ENCODE measurements around the gene HPS4. TPM values are rescaled to one million over a fixed set of nuclear protein-coding genes. Genes with fewer than 3 reads are reported as not detected.

The HPS4 gene
- total RNA-seq, 1 experiment from 2014 or later = 35.4 TPM

DNA sequence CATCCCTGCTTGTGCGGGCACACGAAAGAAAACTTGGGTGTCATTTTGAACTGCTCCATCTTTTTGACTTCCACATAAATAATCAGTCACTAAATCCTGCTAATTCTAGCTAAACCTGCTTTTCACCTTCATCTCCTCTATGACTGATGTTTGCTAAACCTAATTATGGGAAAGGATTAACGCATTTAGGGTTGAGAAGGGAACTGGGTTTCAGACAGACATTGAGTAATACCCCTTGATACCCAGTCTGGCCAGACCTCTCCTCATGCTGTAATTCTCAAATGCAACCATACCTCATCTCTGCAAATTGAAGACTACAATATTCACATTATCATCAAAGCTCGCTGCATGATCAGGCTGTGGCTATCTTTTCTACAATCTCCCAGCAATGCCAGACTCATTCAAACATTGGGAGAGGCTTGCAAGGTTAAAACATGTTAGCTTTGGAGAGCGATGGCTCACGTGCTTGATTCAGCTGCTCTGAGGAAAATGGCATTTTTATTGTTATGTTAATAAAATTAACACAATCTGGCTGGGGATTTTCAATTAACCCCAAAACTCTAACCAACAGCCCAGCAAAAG is 2.4 kb downstream of the HPS4 start:
- BruUV-seq (replicated peaks) = no TSS peak
- H3K4me2 ChIP-seq (ENCODE audit: low read length) = no peak overlapping the region

More for the DNA sequence above, 2.4 kb downstream of the HPS4 start:
- Histone ChIP-seq H3K4me3 (replicated peaks in 1 of 2; ENCODE audit: low read depth in 1 of 2, low read length in 2 of 2) (no peak overlapping the region), H3K9ac (ENCODE audit: low read length) (no peak overlapping the region), H3K27ac (ENCODE audit: low read depth, low read length) (no peak overlapping the region), H3K79me2 (ENCODE audit: insufficient read depth, low read length) (peaks cover 58% of the 10 kb centered on the region), H4K20me1 (ENCODE audit: insufficient read depth) (no peaks in the 10 kb centered on the region), H3K36me3 (ENCODE audit: control insufficient read depth in 1 of 2, insufficient read depth in 2 of 2, low read length in 2 of 2) (peaks cover 14 to 17% of the 10 kb centered on the region in 2 experiments; a peak in 3 of 4 replicates), H3K27me3 (ENCODE audit: insufficient read depth, low read length) (no peaks in the 10 kb centered on the region), H2AFZ (ENCODE audit: low read depth, low read length, poor library complexity, severe bottlenecking) (no peak overlapping the region), H3K9me3 (ENCODE audit: control insufficient read depth in 1 of 2, insufficient read depth in 1 of 2, low read depth in 1 of 2, low read length in 2 of 2) (no peaks in the 10 kb centered on the region), H3K9me2 (ENCODE audit: insufficient read depth) (no peaks in the 10 kb centered on the region), H3K4me1 (ENCODE audit: control insufficient read depth in 1 of 2, insufficient read depth in 2 of 2, low read length in 2 of 2) (peaks cover 10 to 15% of the 10 kb centered on the region in 2 experiments)
- ChIA-PET CTCF (no interaction called here), RAD21 (ENCODE audit: low non-redundant PET in 1 of 2, low total read pairs in 2 of 2, uncharacterized antibody in 2 of 2, unreplicated experiment in 2 of 2) (no interaction called here), POLR2A (no interaction called here)
- TF ChIP-seq SIN3A (IDR thresholded peaks at IDR 0.05; ENCODE audit: low read depth) (no peak), SP1 (IDR thresholded peaks at IDR 0.05; ENCODE audit: low read depth) (no peak), POLR2AphosphoS5 (IDR thresholded peaks at IDR 0.05; ENCODE audit: low read depth, low read length) (no peak), RAD21 (IDR thresholded peaks at IDR 0.05; ENCODE audit: low read depth) (no peak), CEBPB (IDR thresholded peaks at IDR 0.05; ENCODE audit: low read depth) (no peak), EZH2phosphoT487 (IDR thresholded peaks at IDR 0.05; ENCODE audit: borderline replicate concordance) (no peak), SRF (IDR thresholded peaks at IDR 0.05; ENCODE audit: low read depth) (no peak)
- TF ChIP-seq, protein P1, sequence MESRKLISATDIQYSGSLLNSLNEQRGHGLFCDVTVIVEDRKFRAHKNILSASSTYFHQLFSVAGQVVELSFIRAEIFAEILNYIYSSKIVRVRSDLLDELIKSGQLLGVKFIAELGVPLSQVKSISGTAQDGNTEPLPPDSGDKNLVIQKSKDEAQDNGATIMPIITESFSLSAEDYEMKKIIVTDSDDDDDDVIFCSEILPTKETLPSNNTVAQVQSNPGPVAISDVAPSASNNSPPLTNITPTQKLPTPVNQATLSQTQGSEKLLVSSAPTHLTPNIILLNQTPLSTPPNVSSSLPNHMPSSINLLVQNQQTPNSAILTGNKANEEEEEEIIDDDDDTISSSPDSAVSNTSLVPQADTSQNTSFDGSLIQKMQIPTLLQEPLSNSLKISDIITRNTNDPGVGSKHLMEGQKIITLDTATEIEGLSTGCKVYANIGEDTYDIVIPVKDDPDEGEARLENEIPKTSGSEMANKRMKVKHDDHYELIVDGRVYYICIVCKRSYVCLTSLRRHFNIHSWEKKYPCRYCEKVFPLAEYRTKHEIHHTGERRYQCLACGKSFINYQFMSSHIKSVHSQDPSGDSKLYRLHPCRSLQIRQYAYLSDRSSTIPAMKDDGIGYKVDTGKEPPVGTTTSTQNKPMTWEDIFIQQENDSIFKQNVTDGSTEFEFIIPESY (IDR thresholded peaks at IDR 0.05; ENCODE audit: extremely low read depth, insufficient replicate concordance, low read length) = no peak
- TF ChIP-seq, protein P2, sequence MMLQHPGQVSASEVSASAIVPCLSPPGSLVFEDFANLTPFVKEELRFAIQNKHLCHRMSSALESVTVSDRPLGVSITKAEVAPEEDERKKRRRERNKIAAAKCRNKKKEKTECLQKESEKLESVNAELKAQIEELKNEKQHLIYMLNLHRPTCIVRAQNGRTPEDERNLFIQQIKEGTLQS (IDR thresholded peaks at IDR 0.05) = no peak
- TF ChIP-seq, protein P3, sequence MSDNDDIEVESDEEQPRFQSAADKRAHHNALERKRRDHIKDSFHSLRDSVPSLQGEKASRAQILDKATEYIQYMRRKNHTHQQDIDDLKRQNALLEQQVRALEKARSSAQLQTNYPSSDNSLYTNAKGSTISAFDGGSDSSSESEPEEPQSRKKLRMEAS (IDR thresholded peaks at IDR 0.05) = no peak
- DNase-seq (ENCODE audit: low read depth, low spot score) (no peak), ATAC-seq (no peak)
- intact Hi-C loops (cut with micrococcal nuclease) = no loop called here
